ENCODE data around the gene STOML1. TPM values are rescaled to one million over a fixed set of nuclear protein-coding genes. Genes with fewer than 3 reads are reported as not detected.

STOML1 gene
- polyA plus RNA-seq, 3 donors, result 3.8 to 5.1 (median 4.7) TPM

DNA sequence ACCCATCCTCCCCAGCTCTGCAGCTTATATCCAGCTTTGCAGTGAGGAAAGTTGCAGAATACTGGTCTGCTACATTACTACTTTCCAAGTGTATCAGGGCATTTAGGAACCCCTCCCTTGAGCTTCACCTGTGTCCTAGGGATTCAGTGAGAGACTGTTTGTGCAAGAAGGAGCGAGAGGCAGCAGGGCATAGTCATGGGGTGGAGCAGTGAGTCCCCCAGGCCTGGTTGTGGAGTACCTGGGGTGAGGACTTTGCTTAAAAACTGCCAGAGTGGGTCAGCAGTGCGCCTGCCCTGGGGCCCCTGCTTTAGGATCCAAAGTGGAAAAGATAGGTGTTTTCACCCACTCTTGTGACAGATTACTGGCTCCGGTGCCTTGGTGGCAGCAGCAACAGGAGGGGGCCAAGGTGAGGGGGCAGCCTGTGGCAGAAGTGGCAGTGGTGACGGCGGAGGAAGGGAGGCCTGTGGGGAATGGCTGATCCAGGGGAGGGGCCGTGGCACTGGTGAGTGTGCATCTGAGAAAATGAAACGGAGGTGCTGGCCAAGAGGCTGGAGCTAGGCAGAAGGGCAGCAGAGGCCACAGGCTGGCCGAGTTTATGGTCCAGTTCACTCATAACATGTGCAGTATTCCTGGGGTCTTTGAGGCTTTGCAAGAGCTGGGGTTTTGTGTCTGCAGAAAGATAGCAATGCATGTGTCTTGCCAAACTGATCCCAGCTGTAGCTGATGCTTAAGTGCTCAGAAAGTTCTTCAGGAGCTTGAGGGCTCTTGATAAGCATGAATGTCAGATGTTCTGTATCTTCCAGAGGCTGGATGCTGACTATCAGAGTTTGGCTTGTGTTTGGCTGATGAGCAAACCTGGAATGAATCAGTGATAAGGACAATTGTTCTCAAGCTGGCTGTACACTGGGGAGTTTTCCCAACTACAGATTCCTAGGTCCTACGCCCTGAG, 46.9 kb upstream of the STOML1 start:
- Histone ChIP-seq H2AFZ (ENCODE audit: insufficient read depth, low read depth, low read length, poor library complexity, severe bottlenecking) (no peak overlapping the region), H4K20me1 (ENCODE audit: insufficient read depth, low read length) (peaks cover 14% of the 10 kb centered on the region), H3K27ac (ENCODE audit: low read depth in 1 of 2, low read length in 2 of 2) (no peak overlapping the region), H3K9ac (ENCODE audit: insufficient read depth, low read length, poor library complexity, severe bottlenecking) (no peak overlapping the region), H3K4me2 (replicated peaks; ENCODE audit: extremely low read depth, low read length, poor library complexity, severe bottlenecking) (no peak overlapping the region), H3K36me3 (replicated peaks in 1 of 2; ENCODE audit: control insufficient read depth in 1 of 2, insufficient read depth in 2 of 2, low read length in 2 of 2) (peaks cover 50 to 70% of the 10 kb centered on the region in 2 donors), H3K4me3 (replicated peaks in 1 of 3; ENCODE audit: low read depth in 2 of 3, low read length in 3 of 3) (no peak overlapping the region), H3K27me3 (ENCODE audit: control insufficient read depth in 2 of 2, insufficient read depth in 2 of 2, low read length in 2 of 2) (no peaks in the 10 kb centered on the region), H3K4me1 (ENCODE audit: control insufficient read depth in 1 of 2, insufficient read depth in 2 of 2, low read length in 2 of 2) (no peaks in the 10 kb centered on the region), H3K79me2 (ENCODE audit: insufficient read depth, low read length) (no peaks in the 10 kb centered on the region), H3K9me3 (replicated peaks in 1 of 2; ENCODE audit: control insufficient read depth in 1 of 2, insufficient read depth in 1 of 2, low read length in 2 of 2) (no peaks in the 10 kb centered on the region)
- intact Hi-C loops (cut with micrococcal nuclease), result no loop called here
- H3K36me3 Mint-ChIP-seq, result peaks cover 56 to 67% of the 10 kb centered on the region in 2 donors
- no peak overlapping the region for H3K4me3 Mint-ChIP-seq
- DNase-seq, result no peak
- peaks cover 0 to 3% (median 0%) of the 10 kb centered on the region in 7 donors for H3K9me3 Mint-ChIP-seq
- TF ChIP-seq, protein P1, sequence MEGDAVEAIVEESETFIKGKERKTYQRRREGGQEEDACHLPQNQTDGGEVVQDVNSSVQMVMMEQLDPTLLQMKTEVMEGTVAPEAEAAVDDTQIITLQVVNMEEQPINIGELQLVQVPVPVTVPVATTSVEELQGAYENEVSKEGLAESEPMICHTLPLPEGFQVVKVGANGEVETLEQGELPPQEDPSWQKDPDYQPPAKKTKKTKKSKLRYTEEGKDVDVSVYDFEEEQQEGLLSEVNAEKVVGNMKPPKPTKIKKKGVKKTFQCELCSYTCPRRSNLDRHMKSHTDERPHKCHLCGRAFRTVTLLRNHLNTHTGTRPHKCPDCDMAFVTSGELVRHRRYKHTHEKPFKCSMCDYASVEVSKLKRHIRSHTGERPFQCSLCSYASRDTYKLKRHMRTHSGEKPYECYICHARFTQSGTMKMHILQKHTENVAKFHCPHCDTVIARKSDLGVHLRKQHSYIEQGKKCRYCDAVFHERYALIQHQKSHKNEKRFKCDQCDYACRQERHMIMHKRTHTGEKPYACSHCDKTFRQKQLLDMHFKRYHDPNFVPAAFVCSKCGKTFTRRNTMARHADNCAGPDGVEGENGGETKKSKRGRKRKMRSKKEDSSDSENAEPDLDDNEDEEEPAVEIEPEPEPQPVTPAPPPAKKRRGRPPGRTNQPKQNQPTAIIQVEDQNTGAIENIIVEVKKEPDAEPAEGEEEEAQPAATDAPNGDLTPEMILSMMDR (IDR thresholded peaks at IDR 0.05), result no peak
- WGBS (ENCODE audit: insufficient coverage), result 81% methylated on average over 8 of the region's 9 CpGs
- no peaks in the 10 kb centered on the region for H3K4me1 Mint-ChIP-seq
- H3K27ac Mint-ChIP-seq, result no peak overlapping the region
- peaks cover 0 to 6% (median 0%) of the 10 kb centered on the region in 3 donors for H3K27me3 Mint-ChIP-seq (ENCODE audit: low read depth in 3 of 3)

DNA sequence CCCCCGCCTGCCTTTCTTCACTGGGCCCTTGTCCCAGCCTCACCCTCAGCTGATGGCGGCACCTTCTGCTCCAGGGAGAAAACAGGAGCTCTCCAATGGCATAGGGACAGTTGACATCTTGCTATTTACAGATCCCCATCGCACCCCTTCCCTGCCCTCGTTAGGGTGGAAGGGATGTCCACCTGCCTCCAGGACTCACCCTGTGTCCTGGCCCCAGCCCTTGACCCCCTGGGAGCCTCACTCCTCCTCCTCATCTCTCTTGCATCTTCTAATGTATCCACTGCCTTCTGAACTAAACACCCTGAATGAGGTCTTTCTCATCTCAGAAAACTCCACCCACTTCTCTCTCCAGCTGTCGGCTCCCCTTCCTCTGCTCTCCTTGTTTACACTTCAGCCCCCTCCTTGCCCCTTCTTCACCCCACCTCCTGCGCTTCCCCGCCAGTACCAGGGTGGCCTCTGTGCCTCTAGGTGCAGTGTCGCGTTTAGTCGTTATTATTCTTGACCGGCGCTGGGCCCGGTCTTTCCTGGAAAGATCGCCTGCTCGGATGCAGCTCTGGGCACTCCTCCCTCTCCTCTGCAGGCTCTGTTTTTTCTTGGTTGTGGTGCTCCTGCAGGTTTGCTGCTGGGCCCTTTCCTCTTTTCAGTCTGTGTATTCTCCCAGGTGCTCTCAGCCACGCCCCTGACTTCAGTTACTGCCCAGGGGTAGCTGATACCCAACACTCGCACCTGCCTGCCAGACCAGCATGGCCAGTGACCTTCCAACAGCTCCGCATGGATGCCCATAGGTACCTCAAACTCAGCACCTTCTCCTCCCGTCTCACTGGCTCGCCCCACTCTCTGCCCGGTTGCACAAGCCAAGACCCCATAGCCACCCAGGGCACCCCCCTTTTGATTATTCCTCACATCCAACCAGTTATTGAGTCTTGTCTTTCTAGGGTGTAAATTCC, 45.3 kb upstream of the STOML1 start:
- no peak for DNase-seq
- TF ChIP-seq, protein P1 (IDR thresholded peaks at IDR 0.05), result no peak
- peak overlapping the region in 1 of 7 donors; percentile 74 for H3K27ac Mint-ChIP-seq
- Histone ChIP-seq H3K36me3 (replicated peaks in 1 of 2; ENCODE audit: control insufficient read depth in 1 of 2, insufficient read depth in 2 of 2, low read length in 2 of 2) (peaks cover 54 to 70% of the 10 kb centered on the region in 2 donors), H3K79me2 (ENCODE audit: insufficient read depth, low read length) (no peaks in the 10 kb centered on the region), H3K27ac (ENCODE audit: low read depth in 1 of 2, low read length in 2 of 2) (no peak overlapping the region), H3K4me2 (replicated peaks; ENCODE audit: extremely low read depth, low read length, poor library complexity, severe bottlenecking) (no peak overlapping the region), H3K4me3 (replicated peaks in 1 of 3; ENCODE audit: low read depth in 2 of 3, low read length in 3 of 3) (no peak overlapping the region), H4K20me1 (ENCODE audit: insufficient read depth, low read length) (peaks cover 18% of the 10 kb centered on the region), H3K9me3 (replicated peaks in 1 of 2; ENCODE audit: control insufficient read depth in 1 of 2, insufficient read depth in 1 of 2, low read length in 2 of 2) (no peaks in the 10 kb centered on the region), H3K27me3 (ENCODE audit: control insufficient read depth in 2 of 2, insufficient read depth in 2 of 2, low read length in 2 of 2) (no peaks in the 10 kb centered on the region), H2AFZ (ENCODE audit: insufficient read depth, low read depth, low read length, poor library complexity, severe bottlenecking) (no peak overlapping the region), H3K9ac (ENCODE audit: insufficient read depth, low read length, poor library complexity, severe bottlenecking) (no peak overlapping the region), H3K4me1 (ENCODE audit: control insufficient read depth in 1 of 2, insufficient read depth in 2 of 2, low read length in 2 of 2) (no peaks in the 10 kb centered on the region)
- H3K9me3 Mint-ChIP-seq, result peaks cover 0 to 3% (median 0%) of the 10 kb centered on the region in 7 donors
- H3K27me3 Mint-ChIP-seq (ENCODE audit: low read depth in 3 of 3), result peaks cover 0 to 4% (median 0%) of the 10 kb centered on the region in 3 donors
- H3K4me3 Mint-ChIP-seq, result no peak overlapping the region
- H3K36me3 Mint-ChIP-seq, result peaks cover 56 to 68% of the 10 kb centered on the region in 2 donors
- H3K4me1 Mint-ChIP-seq, result peaks cover 3% of the 10 kb centered on the region
- intact Hi-C loops (cut with micrococcal nuclease), result no loop called here
- 94% methylated on average over 18 of the region's 21 CpGs for WGBS (ENCODE audit: insufficient coverage)
